NCI-H345 (cell line): ENCODE measurements around the gene SIAH2.
A peak's percentile ranks its signal among the peaks of the same experiment; 100 is the strongest.
"Not testable (repeated sequence)": the region's sequence is repeated elsewhere in the genome, so short reads cannot be mapped to it uniquely, and the experiment has no call there.

Experiments used
- DNase-seq: peaks from one replicate; lab custom pipeline; 2025; lab: John Stamatoyannopoulos, UW

SIAH2 gene, protein sequence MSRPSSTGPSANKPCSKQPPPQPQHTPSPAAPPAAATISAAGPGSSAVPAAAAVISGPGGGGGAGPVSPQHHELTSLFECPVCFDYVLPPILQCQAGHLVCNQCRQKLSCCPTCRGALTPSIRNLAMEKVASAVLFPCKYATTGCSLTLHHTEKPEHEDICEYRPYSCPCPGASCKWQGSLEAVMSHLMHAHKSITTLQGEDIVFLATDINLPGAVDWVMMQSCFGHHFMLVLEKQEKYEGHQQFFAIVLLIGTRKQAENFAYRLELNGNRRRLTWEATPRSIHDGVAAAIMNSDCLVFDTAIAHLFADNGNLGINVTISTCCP

DNA sequence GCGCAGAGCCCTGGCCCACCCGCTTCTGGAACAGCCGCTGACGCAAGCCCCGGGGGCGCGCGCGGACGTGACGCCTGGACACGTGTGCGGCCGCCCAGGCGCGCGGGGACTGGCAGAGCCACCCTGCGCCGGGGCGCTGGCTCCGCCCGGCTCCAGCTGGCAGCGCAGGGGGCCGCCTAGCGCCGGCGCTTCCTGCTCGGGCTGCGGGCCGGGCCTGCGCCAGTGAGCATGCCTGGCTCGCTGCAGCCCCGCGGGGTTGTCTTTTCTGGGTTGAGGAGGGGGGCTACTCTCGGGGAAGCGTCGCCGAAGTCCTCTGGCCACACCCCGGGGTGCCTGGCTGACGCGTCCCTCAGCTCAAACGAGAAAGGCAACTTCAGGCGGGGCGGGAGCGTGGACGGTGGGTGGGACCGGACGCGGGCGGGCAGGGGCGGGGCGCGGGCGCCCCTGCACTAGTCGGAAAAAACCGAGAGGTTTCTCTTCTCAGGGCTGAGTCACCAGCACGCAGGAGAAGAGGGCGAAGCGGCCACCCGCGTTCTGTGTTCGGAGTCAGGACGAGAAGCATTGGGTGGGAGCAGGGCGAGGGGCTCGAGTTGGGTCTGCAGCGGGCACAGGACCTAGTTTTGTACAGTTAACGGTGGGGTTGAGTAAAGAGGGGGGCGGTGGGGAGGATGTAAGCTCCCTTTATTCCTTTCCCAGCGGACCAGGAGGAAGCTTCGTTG is at the start of gene SIAH2:
TSS of gene SIAH2 (minus strand) at position 48 of the 719 bp plus-strand sequence. CDS start 320 bp downstream, outside the sequence.
- DNase-seq: peak; percentile 79

GRCh38 chr3:150811984-150812383 is 49.0 kb upstream of the SIAH2 start:
- DNase-seq: no peak

DNA sequence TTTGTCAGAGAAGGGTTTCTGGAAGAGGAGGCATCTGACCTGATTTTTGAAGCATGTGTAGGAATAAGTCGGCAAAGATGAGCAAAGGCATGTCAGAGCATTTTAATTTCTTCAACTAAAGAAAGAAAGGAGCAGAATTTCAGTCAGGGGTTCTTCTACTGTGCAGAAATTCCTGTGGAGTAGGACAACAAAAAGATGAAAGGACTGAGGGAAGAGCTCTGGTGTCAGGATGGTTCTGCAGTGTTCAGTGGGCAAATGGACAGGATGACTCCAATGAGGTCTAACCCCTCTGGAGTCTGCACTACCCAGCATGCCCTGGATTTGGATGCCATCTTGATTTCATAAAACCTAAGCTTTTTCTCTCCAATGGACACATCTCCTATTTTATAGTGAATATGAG is 47.7 kb upstream of the SIAH2 start:
- no peak for DNase-seq

DNA sequence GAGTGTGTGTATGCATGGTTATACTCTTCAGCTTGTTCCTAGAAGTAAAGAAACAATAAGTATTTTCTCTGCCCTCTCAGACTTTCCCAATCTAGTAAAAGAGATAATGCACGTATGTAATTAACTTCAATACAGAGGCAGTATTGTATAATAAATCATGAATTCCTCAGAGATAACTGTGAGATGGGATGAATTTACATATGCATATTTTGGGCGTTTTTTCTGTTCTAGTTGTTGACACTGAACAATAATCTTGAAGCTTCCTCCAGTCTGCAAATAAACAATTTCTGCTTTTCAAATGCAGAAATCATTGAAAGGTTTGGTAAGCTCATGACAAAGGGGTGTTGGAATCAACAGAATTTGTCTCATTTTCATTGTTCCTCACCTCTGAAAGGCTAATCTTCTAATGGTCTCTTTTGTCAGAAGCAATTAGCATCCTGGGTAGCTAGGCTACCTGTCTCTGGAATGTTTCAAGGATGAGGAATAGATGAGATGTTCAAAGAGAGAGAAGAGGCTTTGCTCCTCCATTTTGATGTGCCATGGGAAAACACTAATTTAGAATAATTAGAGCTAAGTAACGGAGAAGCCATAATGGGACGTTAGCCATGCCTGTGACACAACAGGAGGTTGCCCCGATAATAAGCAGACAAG is 43.3 kb upstream of the SIAH2 start:
- no peak for DNase-seq

GRCh38 chr3:150805354-150805753 is 42.4 kb upstream of the SIAH2 start:
- DNase-seq: no peak

- DNase-seq: no peak
Observed at GRCh38 chr3:150803440-150803985, 40.5 kb upstream of the SIAH2 start.

- DNase-seq: no peak
Observed at GRCh38 chr3:150800722-150801121, 37.8 kb upstream of the SIAH2 start.

- DNase-seq: no peak
Observed at GRCh38 chr3:150798122-150798618, 35.2 kb upstream of the SIAH2 start.

DNA sequence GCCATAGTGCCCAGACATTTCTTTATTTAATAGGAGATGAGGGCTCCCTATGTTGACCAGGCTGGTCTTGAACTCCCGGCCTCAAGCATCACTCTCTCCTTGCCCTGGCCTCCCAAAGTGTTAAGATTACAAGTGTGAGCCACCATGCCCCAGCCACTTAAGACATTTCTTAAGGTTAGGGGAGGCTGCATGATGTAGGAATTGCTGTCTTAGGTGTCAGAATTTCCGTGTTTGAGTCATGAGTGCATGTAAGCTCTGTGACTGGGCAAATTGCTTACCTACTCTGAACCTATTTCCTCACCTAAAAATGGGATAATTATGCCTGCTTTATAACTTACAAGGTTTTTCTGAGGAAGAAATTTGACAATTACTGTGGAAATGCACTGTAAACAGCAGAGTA is 34.2 kb upstream of the SIAH2 start:
- no peak for DNase-seq

DNA sequence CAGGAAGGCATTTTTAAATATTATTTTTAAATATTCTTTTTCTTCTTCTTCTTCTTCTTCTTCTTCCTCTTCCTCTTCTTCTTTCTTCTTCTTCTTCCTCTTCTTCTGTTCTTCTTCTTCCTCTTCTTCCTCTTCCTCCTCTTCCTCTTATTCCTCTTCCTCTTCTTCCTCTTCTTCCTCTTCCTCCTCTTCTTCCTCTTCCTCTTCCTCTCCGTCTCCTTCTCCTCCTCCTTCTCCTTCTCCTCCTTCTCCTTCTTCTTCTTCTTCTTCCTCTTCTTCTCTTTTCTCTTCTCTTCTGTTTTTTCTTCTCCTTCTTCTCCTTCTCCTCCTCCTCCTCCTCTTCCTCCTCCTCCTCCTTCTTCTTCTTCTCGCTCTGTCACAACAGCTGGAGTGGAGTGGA is 33.6 kb upstream of the SIAH2 start:
- DNase-seq: not testable (repeated sequence)

GRCh38 chr3:150793641-150794040 is 30.7 kb upstream of the SIAH2 start:
- no peak for DNase-seq

GRCh38 chr3:150790629-150791028 is 27.7 kb upstream of the SIAH2 start:
- DNase-seq: no peak

DNA sequence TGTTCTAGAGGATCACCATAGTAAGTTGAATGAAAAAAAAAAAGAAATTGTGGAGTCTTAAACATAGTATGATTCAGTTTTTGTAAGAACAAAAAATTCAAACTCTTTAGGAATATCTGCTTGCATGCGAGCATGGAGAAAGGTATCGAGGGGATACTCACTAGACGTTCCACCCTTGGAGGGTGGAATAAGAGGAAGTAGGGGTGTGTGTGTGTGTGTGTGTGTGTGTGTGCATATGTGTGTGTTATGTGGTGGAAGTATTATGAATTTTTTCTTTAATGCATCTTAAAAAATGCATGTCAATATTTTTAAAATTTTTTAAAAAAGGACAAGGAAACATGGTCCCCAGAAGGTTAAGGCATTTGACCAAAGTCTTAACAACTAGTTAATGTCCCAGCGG is 26.5 kb upstream of the SIAH2 start:
- DNase-seq: no peak

DNA sequence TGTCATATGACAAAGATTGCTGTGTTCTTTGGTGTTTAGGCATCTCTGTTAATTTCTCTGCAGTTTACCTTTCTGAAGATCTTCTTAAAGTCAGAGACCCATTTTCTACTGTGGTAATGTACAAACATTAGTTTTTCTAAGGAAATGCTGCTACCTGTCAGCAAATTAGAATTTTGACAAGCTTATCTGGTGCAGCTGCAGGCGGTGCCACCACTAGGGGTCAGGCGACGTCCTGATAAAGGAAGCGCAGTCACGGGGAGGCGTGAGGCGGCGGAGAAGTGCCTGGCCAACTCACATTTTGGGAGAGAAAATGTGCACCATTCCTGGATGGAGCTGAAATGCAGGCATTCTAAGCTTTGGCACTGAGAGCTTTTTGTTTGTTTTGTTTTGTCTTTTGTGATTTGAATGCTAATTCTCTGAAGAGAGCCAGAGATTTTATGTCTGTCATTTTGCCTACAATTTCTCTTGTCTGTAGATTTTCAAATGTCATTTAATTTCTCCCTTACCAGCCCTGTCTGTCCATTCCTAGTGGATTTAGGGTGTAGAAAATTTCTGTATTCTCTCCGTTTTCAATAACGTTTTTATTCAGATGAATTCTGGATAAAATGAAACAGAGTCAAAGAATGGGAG is 24.9 kb upstream of the SIAH2 start:
- peak; percentile 71 for DNase-seq

GRCh38 chr3:150786791-150787190 is 23.8 kb upstream of the SIAH2 start:
- no peak for DNase-seq

DNA sequence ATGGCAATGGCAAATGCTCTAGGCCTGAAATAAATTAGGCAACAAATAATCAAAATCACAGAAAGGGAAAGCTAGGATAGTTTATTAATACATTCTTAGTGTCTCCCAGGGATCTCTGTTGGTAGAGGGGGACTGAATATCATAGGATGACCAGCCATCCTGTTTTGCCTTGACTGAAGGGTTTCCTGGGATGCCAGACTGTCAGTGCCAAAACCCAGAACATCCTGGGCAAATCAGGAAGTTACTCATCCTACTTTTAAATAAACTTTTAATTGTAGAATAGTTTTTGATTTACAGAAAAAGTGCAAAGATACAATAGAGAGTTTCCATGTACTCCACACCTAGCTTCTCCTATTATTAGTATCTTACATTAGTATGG is 21.8 kb upstream of the SIAH2 start:
- no peak for DNase-seq

- no peak for DNase-seq
Observed at GRCh38 chr3:150783920-150784746, 21.2 kb upstream of the SIAH2 start.

DNA sequence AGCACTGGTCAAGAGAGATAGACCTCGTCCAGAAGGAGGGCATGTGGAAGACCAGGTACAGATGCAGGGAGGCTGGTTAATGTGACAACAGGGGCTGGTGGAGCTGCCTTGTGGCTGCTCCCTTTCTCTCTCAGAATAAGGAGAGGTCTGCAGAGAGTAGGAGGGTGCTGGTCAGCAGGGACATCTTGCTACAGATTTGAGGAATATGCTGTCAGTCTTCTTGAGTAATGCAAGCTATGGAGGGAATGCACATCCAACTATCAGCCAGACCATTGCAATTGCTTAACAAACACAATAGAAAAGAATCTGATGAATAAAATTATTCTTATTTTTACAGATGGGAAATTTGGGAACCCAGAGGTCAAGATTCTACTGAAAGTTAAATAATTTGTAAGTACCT is 20.3 kb upstream of the SIAH2 start:
- DNase-seq: no peak

- no peak for DNase-seq
Observed at GRCh38 chr3:150779402-150779858, 16.5 kb upstream of the SIAH2 start.

DNA sequence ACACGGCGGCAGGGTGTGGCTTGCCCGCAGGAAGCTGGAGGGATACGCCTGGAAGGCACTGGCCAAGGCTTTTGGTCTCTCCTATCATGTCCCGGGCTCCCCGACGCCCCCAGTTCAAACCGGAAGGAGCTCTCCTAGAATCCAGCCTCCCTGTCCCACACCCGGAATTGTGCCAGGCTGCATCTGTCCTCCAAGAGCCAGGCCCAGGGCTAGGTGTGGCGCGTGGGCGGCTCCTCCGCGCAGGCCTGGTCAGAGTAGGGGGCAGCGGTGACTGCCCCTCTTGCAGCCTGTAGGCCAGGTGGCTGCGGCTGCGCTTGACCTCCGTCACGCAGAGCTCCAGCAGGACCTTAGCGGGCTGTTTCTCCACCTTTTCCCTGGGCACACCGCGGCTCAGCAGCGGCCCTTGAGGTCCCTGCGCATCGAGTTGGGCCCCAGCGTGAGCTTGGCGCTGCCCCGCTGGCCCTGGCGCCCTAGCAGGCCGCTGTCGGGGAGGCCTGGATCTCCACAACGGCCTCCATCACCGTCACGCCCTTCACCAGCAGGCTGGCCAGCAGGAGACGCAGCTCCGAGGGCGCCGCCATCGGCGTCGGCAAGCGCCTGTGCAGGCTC is 15.9 kb upstream of the SIAH2 start:
- DNase-seq: no peak
